Kidney (tissue), 14 donors: ENCODE measurements around the gene ATXN3. TPM values are rescaled to one million over a fixed set of nuclear protein-coding genes. Genes with fewer than 3 reads are reported as not detected.

Experiments
- DNase-seq, 5 donors: peaks; one replicate each; pipeline ENCODE4 v3.0.0-alpha.2; 2013 to 2020
- FAIRE-seq: peaks from 2 replicates; lab custom pipeline; 2012; peaks lifted over from hg19 to GRCh38; lab: Jason Lieb, UNC
- H3K27ac ChIP-seq, 2 donors: one replicate each; pipeline ENCODE4 v1.7.0; 2013; ENCODE audit warnings: low read depth in 2 of 2, low read length in 2 of 2, inconsistent platforms in 1 of 2
- H3K27me3 ChIP-seq: one replicate; pipeline ENCODE4 v1.7.1; 2013; ENCODE audit warnings: low read length, inconsistent platforms; ENCODE audit not compliant: control insufficient read depth, insufficient read depth
- H3K36me3 ChIP-seq, 3 donors: one replicate each; pipeline versions ENCODE4 v1.7.0 to v1.7.1; 2013; ENCODE audit warnings: low read length in 3 of 3, control low read depth in 1 of 3, inconsistent platforms in 1 of 3; ENCODE audit not compliant: insufficient read depth in 3 of 3, control insufficient read depth in 2 of 3
- H3K4me1 ChIP-seq, 3 donors: one replicate each; pipeline versions ENCODE4 v1.7.0 to v1.7.1; 2013; ENCODE audit warnings: low read length in 3 of 3, inconsistent platforms in 1 of 3, low read depth in 1 of 3; ENCODE audit not compliant: control insufficient read depth in 2 of 3, insufficient read depth in 2 of 3
- H3K4me3 ChIP-seq, 3 donors: one replicate each; pipeline versions ENCODE4 v1.7.0 to v1.8.1; 2013; ENCODE audit warnings: low read length in 3 of 3, control low read depth in 1 of 3, inconsistent platforms in 1 of 3
- H3K9ac ChIP-seq, 3 donors: one replicate each; pipeline versions ENCODE4 v1.7.0 to v1.7.1; 2013; ENCODE audit warnings: low read length in 3 of 3, control low read depth in 1 of 3, inconsistent platforms in 1 of 3
- H3K9me3 ChIP-seq, 3 donors: one replicate each; pipeline versions ENCODE4 v1.7.0 to v1.7.1; 2013; ENCODE audit warnings: low read length in 3 of 3, control low read depth in 1 of 3, inconsistent platforms in 1 of 3; ENCODE audit not compliant: control insufficient read depth in 2 of 3, insufficient read depth in 1 of 3
- CTCF ChIP-seq: IDR thresholded peaks from 3 replicates; pipeline ENCODE4 v1.5.1; 2012; ENCODE audit warnings: mild to moderate bottlenecking, moderate library complexity, borderline replicate concordance; ENCODE audit not compliant: insufficient read depth; ENCODE audit errors: extremely low read depth
- intact Hi-C: fragments of 100-400 bp; cut with DNase I; formaldehyde crosslinking; loops from one replicate; pipeline ENCODE4 v1.11.1; 2022
- polyA plus RNA-seq: library from polyadenylated mRNA; stranded (reverse); fragments of 350-450 nt; fragmentation: Illumina TruSeq; extraction: RNeasy Lipid Tissue Mini Kit (QIAGEN cat#74804); gene quantifications from one replicate; pipeline ENCODE4 v1.2.3, GENCODE V29; 2014; ENCODE audit warnings: low read depth, low replicate concordance; ENCODE audit not compliant: insufficient read depth
- total RNA-seq: library from RNA; stranded (reverse); fragmentation: NEBNext Ultra II Directional; extraction: Animal tissue kit (Norgen Biotek cat#: 25700); gene quantifications from one replicate; pipeline ENCODE4 v1.2.1, GENCODE V29; 2021
- donor health status: control.
- donor health status: control.
- donor health status: control.
- donor health status: control.
- donor health status: control.
- donor health status: DM: yes; HTN: yes; CAD: no.
- donor health status: Normal renal cell carcinoma (clear cell type).

ATXN3 gene
- total and polyA plus RNA-seq, 2 donors from 2014 or later = 17.2 to 33.6 TPM

DNA sequence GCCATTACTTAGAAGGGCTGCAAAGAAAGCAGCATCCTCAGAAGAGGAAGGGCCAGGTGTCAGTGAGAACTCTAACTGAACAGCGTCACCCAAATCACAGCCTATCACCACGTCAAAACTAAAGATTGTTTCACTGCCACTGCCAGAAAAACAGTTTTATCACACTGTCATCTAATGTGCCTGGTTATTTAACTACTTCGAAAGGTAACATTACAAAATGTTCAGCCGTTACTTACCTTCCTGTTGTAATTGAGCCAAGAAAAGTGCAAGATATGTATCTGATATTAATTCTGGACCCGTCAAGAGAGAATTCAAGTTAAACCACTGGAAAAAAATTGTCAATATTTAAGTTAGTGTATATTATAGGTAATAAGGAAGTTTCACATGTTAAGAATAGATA lies 17.9 kb downstream of the ATXN3 start:
- no peaks in the 10 kb centered on the region for H3K9me3 ChIP-seq
- no peaks in the 10 kb centered on the region for H3K27me3 ChIP-seq
- no peak overlapping the region for H3K9ac ChIP-seq
- peaks cover 0 to 17% (median 6%) of the 10 kb centered on the region in 3 donors for H3K36me3 ChIP-seq
- DNase-seq (no peak), FAIRE-seq (no peak)
- no peak overlapping the region for H3K4me3 ChIP-seq
- intact Hi-C loops = no loop called here
- H3K27ac ChIP-seq = no peak overlapping the region
- no peak for TF ChIP-seq CTCF
- no peaks in the 10 kb centered on the region for H3K4me1 ChIP-seq

- Histone ChIP-seq H3K4me3 (no peak overlapping the region), H3K27me3 (no peaks in the 10 kb centered on the region), H3K27ac (no peak overlapping the region), H3K36me3 (peaks cover 0 to 8% (median 5%) of the 10 kb centered on the region in 3 donors), H3K9ac (no peak overlapping the region), H3K4me1 (no peaks in the 10 kb centered on the region), H3K9me3 (no peaks in the 10 kb centered on the region)
- no peak for DNase-seq
- FAIRE-seq = no peak
- intact Hi-C loops = no loop called here
- no peak for TF ChIP-seq CTCF
Measured at GRCh38 chr14:92074555-92074954, 31.8 kb downstream of the ATXN3 start.

DNA sequence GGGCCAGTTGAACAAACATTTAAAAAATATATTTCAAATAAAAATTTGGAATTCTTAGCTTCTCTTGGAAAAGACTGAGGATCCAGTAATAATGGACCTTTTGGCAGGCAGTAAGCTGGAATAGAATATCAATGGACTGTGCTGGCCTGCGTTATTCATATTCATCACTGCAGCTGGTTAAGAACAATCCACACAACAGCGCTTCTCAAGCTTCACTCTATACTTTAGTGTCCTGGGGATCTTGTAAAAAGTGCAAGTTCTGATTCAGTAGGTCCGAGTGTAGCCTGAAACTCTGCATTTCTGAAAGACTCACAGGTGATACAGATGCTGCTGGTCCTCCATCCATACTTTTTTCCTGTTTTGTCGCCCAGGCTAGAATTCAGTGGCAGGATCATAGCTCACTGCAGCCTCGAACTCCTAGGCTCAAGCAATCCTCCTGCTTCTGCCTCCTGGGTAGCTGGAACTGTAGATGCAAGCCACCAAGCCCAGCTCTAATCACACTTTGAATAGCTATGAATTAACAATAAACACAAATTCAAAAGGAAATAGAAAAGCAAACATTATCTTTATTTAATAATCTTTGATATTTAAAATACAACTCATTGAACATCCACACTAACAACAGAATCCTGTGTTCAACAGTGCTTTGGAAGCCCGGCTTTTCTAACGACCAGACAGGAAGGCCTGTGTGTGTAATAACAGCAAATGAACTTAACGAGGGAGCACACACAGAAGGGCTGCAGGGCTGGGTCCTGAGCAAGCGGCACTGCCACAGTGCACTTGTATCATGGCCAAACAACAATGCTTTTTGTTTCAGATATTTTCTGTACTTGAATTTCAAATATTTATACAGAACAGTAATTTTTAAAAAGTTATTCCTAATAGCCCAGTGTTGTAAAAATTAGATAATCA lies 48.1 kb downstream of the ATXN3 start:
- intact Hi-C loops = no loop called here
- no peaks in the 10 kb centered on the region for H3K27me3 ChIP-seq
- DNase-seq (no peak), FAIRE-seq (no peak)
- H3K4me1 ChIP-seq = no peaks in the 10 kb centered on the region
- H3K36me3 ChIP-seq = no peaks in the 10 kb centered on the region
- H3K4me3 ChIP-seq = no peak overlapping the region
- TF ChIP-seq CTCF = no peak
- H3K9me3 ChIP-seq = no peaks in the 10 kb centered on the region
- H3K27ac ChIP-seq = no peak overlapping the region
- H3K9ac ChIP-seq = no peak overlapping the region
